Activated CD4-positive, alpha-beta T cell treated with anti-CD3 and anti-CD28 coated beads for 1 hour (primary cell): ENCODE data around the gene PLEKHH2.

Experiments
- DNase-seq: peaks from one replicate; pipeline ENCODE4 v3.0.0-alpha.2; 2020

The PLEKHH2 gene

DNA sequence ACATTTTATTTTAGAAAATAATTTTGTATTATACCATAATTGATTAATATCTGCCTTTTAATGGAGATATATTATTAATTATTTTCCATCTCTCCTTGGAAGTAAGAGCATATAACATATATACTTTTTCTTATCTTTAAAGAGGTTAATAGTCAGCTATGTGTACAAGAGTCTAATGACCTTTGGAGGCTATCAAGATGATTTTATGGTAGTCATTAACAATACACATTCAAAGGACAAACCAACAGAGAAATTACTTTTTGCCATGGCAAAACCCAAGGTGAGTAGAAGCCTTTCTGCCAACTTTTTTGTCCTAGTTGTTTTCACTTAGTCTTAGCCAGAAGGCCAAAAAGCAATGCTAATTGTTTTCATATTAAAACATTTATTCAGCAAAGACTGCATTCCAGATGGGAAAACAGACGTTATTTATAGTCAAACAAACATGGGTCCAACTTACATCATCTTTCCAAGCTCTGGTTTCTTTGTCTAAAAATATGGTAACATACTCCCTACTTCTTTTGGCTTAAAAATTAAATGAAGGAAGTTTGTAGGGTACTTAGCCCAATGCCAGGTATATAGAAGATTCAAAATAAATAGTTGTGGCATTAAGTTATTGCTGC is 127.1 kb downstream of the PLEKHH2 start:
- DNase-seq = no peak

DNA sequence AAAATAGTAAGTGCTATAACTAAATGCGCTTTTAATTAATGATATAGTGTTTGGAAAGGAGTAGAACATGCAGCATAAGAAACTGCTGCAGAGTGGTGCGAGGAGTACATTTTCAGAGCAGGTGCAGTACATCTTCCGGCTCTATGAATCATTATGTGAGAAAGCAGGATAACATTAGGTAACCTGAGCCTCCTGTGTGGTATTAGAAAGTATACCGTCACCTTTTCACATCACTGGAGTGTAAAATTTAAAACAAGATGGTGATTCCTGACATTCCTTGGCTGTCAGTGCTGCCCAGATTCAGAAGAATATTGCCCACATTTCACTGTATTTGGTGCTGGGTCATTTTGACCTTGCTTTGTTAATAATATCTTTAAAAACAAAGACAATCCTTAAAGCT is 128.9 kb downstream of the PLEKHH2 start:
- no peak for DNase-seq

- DNase-seq = peak; percentile 60
Observed at GRCh38 chr2:43773876-43774613, 137.0 kb downstream of the PLEKHH2 start, which contains the start of gene DYNC2LI1. Gene DYNC2LI1, plus strand, starts transcription at chr2:43774039. Its CDS starts 100 bp downstream, at chr2:43774139.

- no peak for DNase-seq
Observed at GRCh38 chr2:43774617-43775016, 137.6 kb downstream of the PLEKHH2 start.

DNA sequence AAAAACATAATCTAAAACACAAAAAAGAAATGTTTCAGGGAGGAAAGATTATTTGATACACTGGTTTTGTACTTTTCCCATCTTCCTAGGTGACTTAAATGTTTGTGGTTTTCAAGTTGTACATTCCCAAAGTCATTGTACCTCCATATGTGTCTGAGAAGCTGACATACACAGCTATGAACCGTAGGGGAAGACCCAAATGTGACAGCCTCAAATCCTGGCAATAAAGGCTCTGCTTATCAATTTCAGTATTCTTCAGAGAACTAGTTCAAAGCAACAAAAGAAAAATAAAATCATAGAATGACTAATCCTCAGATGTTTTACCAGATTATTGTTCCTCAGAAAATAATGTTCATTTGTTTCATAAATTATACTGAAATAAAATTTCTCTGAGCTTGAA is 139.3 kb downstream of the PLEKHH2 start:
- no peak for DNase-seq

DNA sequence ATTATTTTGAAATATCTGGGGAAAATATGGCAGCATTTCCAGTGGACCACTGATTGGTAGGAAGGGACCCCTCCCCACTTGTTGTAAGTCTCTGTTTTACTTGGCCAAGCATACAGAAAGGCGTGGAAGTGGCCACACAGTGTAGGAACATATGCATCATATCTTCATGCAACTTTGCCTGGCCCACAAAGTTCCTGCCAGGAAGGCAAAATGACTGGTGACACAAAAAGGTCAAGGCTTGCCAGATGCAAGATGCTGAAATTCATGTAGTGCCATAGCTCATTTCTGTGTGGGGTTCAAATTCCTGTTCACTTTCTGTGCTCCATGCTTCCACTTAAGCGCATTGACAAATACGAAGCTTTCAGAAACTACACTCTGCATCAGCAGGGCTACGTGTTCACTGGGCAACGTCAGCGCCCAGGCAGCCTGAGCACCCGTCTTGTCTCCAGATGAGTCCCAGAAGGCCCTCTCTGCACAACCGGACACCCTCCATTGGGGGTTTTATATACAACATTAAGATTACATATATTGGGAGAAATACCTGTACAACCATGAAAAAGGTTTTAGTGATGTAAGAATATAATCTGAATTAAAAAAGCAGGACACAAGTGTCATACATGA is 140.4 kb downstream of the PLEKHH2 start:
- DNase-seq = no peak

DNA sequence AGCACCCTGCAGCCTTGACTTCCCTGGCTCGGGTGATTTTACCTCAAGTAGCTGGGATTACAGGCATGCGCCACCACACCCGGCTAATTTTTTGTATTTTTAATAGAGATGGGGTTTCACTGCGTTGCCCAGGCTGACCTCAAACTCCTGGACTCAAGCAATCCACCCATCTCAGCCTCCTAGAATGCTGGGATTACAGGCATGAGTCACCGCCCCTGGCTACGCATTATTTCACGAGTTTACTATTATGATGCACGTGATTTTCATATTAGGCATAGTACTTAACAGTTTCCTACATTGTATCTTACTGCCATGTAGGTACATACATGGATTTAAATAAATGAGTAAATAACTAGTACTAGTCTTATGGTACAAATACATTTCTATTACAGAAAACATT is 141.2 kb downstream of the PLEKHH2 start:
- no peak for DNase-seq

GRCh38 chr2:43787895-43788294 is 150.8 kb downstream of the PLEKHH2 start:
- no peak for DNase-seq

DNA sequence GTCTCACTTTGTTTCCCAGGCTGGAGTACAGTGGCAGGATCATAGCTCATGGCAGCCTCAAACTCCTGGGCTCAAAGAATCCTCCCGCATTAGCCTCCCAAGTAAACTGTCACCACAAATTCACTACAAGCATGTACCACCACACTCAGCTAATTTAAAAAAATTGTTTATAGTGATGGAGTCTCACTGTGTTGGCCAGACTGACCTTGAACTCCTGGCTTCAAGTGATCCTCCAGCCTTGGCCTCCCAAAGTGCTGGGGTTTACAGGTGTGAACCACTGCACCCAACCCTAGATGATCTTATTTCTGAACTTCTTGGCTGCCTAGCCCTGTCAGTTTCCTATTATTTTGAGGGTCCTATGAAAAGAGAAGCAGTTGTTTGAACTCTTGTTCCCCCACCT is 151.6 kb downstream of the PLEKHH2 start:
- DNase-seq = no peak

- no peak for DNase-seq
Observed at GRCh38 chr2:43790147-43790546, 153.1 kb downstream of the PLEKHH2 start.

DNA sequence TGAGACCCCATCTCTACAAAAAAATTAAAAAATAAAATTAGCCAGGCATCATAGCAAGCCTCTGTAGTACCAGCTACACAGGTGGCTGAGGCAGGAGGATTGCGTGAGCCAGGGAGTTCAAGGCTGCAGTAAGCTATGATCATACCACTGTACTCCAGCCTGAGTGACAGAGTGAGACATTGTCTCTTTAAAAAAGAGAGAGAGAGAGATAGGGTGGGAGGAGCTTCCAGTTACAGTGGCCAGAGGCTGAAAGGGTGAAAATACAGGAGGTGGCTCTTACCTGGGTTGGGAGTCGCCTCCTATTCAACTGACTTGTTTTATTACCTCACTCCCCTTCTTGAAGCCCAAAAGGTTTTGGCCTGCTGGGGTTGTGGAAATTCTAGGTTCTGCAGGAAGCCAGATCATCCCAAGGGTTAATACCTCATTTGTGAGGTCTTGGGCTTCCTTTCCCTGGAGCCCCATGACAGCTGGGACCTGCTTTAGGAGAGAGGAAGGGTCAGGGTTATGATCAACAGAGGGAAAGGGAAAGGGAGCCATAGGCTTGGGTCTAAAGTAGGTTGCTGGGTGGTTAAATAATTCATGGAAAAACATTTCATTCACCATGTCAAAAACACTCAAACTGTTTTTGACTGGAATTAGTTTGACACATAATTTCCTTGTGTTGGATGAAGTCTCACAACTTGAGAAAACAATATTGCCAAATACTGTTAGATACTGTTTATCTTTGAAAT is 154.1 kb downstream of the PLEKHH2 start:
- DNase-seq = no peak

DNA sequence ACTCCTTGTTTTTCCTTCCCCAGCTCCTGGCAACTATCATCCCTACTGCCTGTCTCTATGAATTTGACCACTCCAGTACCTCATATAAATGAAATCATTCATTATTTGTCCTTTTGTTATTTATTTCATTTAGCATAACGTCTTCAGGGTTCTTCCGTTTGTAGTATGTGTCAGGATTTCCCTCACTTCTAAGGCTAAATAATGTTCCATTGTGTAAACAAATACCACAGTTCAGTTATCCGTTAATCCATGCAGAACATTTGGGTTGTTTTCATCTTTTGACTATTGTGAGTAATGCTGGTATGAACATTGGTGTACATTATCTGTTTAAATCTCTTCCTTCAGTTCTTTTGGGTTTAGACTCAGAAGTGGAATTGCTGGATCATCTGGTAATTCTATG is 155.6 kb downstream of the PLEKHH2 start:
- DNase-seq = no peak

DNA sequence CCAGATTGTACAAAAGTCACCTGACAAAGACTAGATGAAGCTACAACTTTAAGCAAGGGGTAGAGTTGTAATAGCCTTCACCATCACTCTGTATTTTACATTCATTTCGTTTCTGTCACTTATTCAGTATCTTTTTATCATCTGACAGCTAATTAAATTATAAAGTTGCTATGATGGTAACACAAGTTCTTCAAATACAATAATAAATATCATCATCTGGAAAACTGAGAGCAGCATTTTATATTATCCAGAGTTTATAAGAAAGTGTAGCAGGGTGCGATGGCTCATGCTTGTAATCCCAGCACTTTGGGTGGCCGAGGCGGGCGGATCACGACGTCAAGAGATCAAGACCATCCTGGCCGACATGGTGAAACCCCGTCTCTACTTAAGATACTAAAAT is 157.9 kb downstream of the PLEKHH2 start:
- DNase-seq = no peak

GRCh38 chr2:43796206-43796605 is 159.1 kb downstream of the PLEKHH2 start:
- no peak for DNase-seq

GRCh38 chr2:43798300-43798699 is 161.2 kb downstream of the PLEKHH2 start:
- no peak for DNase-seq

GRCh38 chr2:43800894-43801293 is 163.8 kb downstream of the PLEKHH2 start:
- no peak for DNase-seq

GRCh38 chr2:43802135-43802534 is 165.1 kb downstream of the PLEKHH2 start:
- no peak for DNase-seq

GRCh38 chr2:43803113-43803512 is 166.1 kb downstream of the PLEKHH2 start:
- DNase-seq = no peak

- DNase-seq = no peak
Observed at GRCh38 chr2:43806719-43807031, 169.6 kb downstream of the PLEKHH2 start.

DNA sequence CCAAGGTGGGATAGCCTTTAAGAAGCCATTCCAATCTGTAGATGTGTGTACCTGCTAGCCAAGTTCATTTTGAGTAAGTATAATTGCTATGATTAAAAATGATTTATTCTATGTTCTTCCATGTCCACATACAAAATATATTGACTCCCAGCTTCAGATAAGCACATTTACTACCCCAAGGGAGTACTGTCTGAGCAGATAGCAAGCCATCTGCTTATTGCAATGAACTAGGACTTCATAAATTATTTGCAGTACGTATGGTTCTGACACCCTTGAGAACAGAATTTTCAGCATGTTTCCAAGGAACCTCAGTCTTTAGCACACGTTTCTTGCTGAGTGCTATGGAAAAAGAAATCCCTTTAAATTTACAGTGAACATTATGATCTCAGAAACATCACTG is 173.4 kb downstream of the PLEKHH2 start:
- DNase-seq = no peak

- no peak for DNase-seq
Observed at GRCh38 chr2:43810888-43811287, 173.8 kb downstream of the PLEKHH2 start.

DNA sequence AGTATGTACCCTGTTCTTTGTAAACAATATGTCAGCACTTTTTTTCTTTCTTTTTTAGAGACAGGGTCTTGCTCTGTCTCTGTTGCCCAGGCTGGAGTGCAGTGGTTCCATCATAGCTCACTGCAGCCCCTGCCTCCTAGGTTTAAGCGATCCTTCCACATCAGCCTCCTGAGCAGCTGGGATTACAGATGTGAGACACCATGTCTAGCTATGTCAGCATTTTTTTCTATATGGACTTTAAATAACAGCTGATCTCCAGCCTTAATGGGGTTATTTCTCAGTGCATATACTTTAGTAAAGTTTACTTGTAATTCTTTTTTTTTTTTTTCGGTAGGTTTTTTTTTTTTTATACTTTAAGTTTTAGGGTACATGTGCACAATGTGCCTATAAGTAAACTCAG is 174.9 kb downstream of the PLEKHH2 start:
- no peak for DNase-seq

GRCh38 chr2:43812947-43813346 is 175.9 kb downstream of the PLEKHH2 start:
- DNase-seq = no peak

- no peak for DNase-seq
Observed at GRCh38 chr2:43814711-43815110, 177.7 kb downstream of the PLEKHH2 start.
